H1 (cell line): ENCODE data around the gene ZDHHC23. TPM values are rescaled to one million over a fixed set of nuclear protein-coding genes. Genes with fewer than 3 reads are reported as not detected.

ENCODE experiments used
- polyA plus RNA-seq, 7 experiments: library from polyadenylated mRNA; depleted of rRNA in 3 of 7; stranded (reverse) in 5 of 7; unstranded in 2 of 7; fragments of >200 nt in 5 of 7; fragments of 200-250 nt in 2 of 7; gene quantifications; 1 replicate in 5 of 7; 2 replicates in 1 of 7; 4 replicates in 1 of 7; pipeline versions ENCODE4 v1.2.1 to v1.2.3, GENCODE V29; 2011 to 2013; ENCODE audit warnings: missing spikeins in 2 of 7, mixed read lengths in 2 of 7
- total RNA-seq: library from RNA; stranded (reverse); fragmentation: NEBNext Ultra II Directional; extraction: Animal tissue kit (Norgen Biotek cat#: 25700); gene quantifications from 2 replicates; pipeline ENCODE4 v1.2.1, GENCODE V29; 2021

Gene ZDHHC23
- total and polyA plus RNA-seq, 2 of the 8 experiments (the other 6 are each of a cell fraction or from before 2014, with no cell fraction given), result 6.2 to 15.7 TPM

Other genes with a start within 250 kb of the ZDHHC23 start
- gene NAA50, start 201.8 kb upstream of the ZDHHC23 start, total RNA-seq, result 224 and 231 TPM in 2 replicates
- 46.6 and 68.4 TPM in 2 replicates for gene NAA50, start 201.8 kb upstream of the ZDHHC23 start, polyA plus RNA-seq (2011; rRNA removed)
- gene ATP6V1A, start 201.0 kb upstream of the ZDHHC23 start, total RNA-seq, result 90.4 and 90.9 TPM in 2 replicates
- 9.7 and 15.4 TPM in 2 replicates for gene ATP6V1A, start 201.0 kb upstream of the ZDHHC23 start, polyA plus RNA-seq (2011; rRNA removed)
- gene GRAMD1C, start 109.2 kb upstream of the ZDHHC23 start, total RNA-seq, result 1.3 and 2.1 TPM in 2 replicates
- gene GRAMD1C, start 109.2 kb upstream of the ZDHHC23 start, polyA plus RNA-seq (2011; rRNA removed), result 0.20 and 0.62 TPM in 2 replicates
- gene CCDC191, start 108.5 kb downstream of the ZDHHC23 start, total RNA-seq, result 0.65 and 1.3 TPM in 2 replicates
- gene CCDC191, start 108.5 kb downstream of the ZDHHC23 start, polyA plus RNA-seq (2011; rRNA removed), result 0.42 and 0.65 TPM in 2 replicates
- gene QTRT2, start 108.7 kb downstream of the ZDHHC23 start, total RNA-seq, result 52.5 and 54.5 TPM in 2 replicates
- 9.7 and 13.3 TPM in 2 replicates for gene QTRT2, start 108.7 kb downstream of the ZDHHC23 start, polyA plus RNA-seq (2011; rRNA removed)
- gene DRD3, start 231.0 kb downstream of the ZDHHC23 start, total RNA-seq, result 0.32 and 0.34 TPM in 2 replicates
- gene DRD3, start 231.0 kb downstream of the ZDHHC23 start, polyA plus RNA-seq (2011; rRNA removed), result 1.2 and 1.3 TPM in 2 replicates